SK-N-SH treated with all-trans-retinoic acid at 6 μM for 48 hours (cell line): Measurements from ENCODE around the gene LAPTM4A.

ENCODE experiments used
- ATAC-seq: fragments of 200-7000 bp; cut with Tn5 transposase; 3 replicates; pipeline ENCODE4 v1.9.1; 2020; ENCODE audit warnings: mild to moderate bottlenecking, moderate library complexity
- ARNTL ChIP-seq: fragments of 450-650 bp; formaldehyde crosslinking; IDR thresholded peaks from 2 replicates; pipeline ENCODE4 v1.5.0; 2020; ENCODE audit warnings: low read depth, mild to moderate bottlenecking, moderate library complexity, borderline replicate concordance
- CSDC2 ChIP-seq: fragments of 250-450 bp; sonication (Bioruptor Pico); IDR thresholded peaks from 2 replicates; pipeline ENCODE4 v1.5.0; 2020; ENCODE audit warnings: mild to moderate bottlenecking, moderate library complexity
- ESRRG ChIP-seq: fragments of 250-450 bp; sonication (Bioruptor Pico); IDR thresholded peaks from 2 replicates; pipeline ENCODE4 v1.6.1; 2021; ENCODE audit warnings: mild to moderate bottlenecking
- GLIS3 ChIP-seq: fragments of 250-450 bp; sonication (Bioruptor Pico); IDR thresholded peaks from 2 replicates; pipeline ENCODE4 v1.5.0; 2020; ENCODE audit warnings: mild to moderate bottlenecking, moderate library complexity
- ISL1 ChIP-seq: fragments of 250-450 bp; sonication (Bioruptor Pico); IDR thresholded peaks from 2 replicates; pipeline ENCODE4 v2.1.2; 2022; ENCODE audit warnings: mild to moderate bottlenecking, moderate library complexity
- OSR1 ChIP-seq: fragments of 250-450 bp; sonication (Bioruptor Pico); IDR thresholded peaks from 2 replicates; pipeline ENCODE4 v1.8.0; 2022; ENCODE audit warnings: moderate library complexity, mild to moderate bottlenecking, inconsistent platforms
- PPARA ChIP-seq: fragments of 250-450 bp; sonication (Bioruptor Pico); IDR thresholded peaks from 2 replicates; pipeline ENCODE4 v1.5.0; 2020; ENCODE audit warnings: mild to moderate bottlenecking, borderline replicate concordance
- RARB ChIP-seq: fragments of 250-450 bp; sonication (Bioruptor Pico); IDR thresholded peaks from 2 replicates; pipeline ENCODE4 v1.8.0; 2021; ENCODE audit warnings: mild to moderate bottlenecking, moderate library complexity
- SNAI2 ChIP-seq: fragments of 250-450 bp; sonication (Bioruptor Pico); IDR thresholded peaks from 2 replicates; pipeline ENCODE4 v1.5.0; 2020; ENCODE audit warnings: mild to moderate bottlenecking, moderate library complexity
- TCF4 ChIP-seq: fragments of 250-450 bp; sonication (Bioruptor Pico); IDR thresholded peaks from 2 replicates; pipeline ENCODE4 v1.8.0; 2021; ENCODE audit warnings: mild to moderate bottlenecking, moderate library complexity, borderline replicate concordance
- TOX ChIP-seq: fragments of 250-450 bp; sonication (Bioruptor Pico); IDR thresholded peaks from 2 replicates; pipeline ENCODE4 v1.8.0; 2021; ENCODE audit warnings: mild to moderate bottlenecking, moderate library complexity, borderline replicate concordance
- ZC3H10 ChIP-seq: fragments of 250-450 bp; sonication (Bioruptor Pico); IDR thresholded peaks from 2 replicates; pipeline ENCODE4 v1.5.1; 2021; ENCODE audit warnings: mild to moderate bottlenecking, moderate library complexity
- ZFP3 ChIP-seq: fragments of 250-450 bp; sonication (Bioruptor Pico); IDR thresholded peaks from 2 replicates; pipeline ENCODE4 v1.5.0; 2020; ENCODE audit warnings: mild to moderate bottlenecking, moderate library complexity
- ZFP30 ChIP-seq: fragments of 450-650 bp; formaldehyde crosslinking; IDR thresholded peaks from 2 replicates; pipeline ENCODE4 v1.5.0; 2022; ENCODE audit warnings: mild to moderate bottlenecking, moderate library complexity
- ZNF565 ChIP-seq: fragments of 450-650 bp; formaldehyde crosslinking; conservative IDR thresholded peaks from 2 replicates; pipeline ENCODE4 v1.5.0; 2020; ENCODE audit warnings: low read depth, mild to moderate bottlenecking, moderate library complexity
- ZNF70 ChIP-seq: fragments of 450-650 bp; formaldehyde crosslinking; IDR thresholded peaks from 2 replicates; pipeline ENCODE4 v1.5.0; 2020; ENCODE audit warnings: mild to moderate bottlenecking, moderate library complexity
- ZNF8 ChIP-seq: fragments of 450-650 bp; formaldehyde crosslinking; IDR thresholded peaks from 2 replicates; pipeline ENCODE4 v1.5.0; 2020; ENCODE audit warnings: mild to moderate bottlenecking, moderate library complexity
- TF ChIP-seq, protein P1 (sequence below): fragments of 250-450 bp; sonication (Bioruptor Pico); IDR thresholded peaks from 2 replicates; pipeline ENCODE4 v1.5.0; 2020; ENCODE audit warnings: mild to moderate bottlenecking, moderate library complexity
- TF ChIP-seq, protein P2 (sequence below): fragments of 250-450 bp; sonication (Bioruptor Pico); IDR thresholded peaks from 2 replicates; pipeline ENCODE4 v1.5.1; 2020; ENCODE audit warnings: low read depth, mild to moderate bottlenecking, moderate library complexity
- TF ChIP-seq, protein P3 (sequence below): fragments of 250-450 bp; sonication (Bioruptor Pico); IDR thresholded peaks from 2 replicates; pipeline ENCODE4 v1.5.1; 2021; ENCODE audit warnings: mild to moderate bottlenecking, moderate library complexity

LAPTM4A gene

DNA sequence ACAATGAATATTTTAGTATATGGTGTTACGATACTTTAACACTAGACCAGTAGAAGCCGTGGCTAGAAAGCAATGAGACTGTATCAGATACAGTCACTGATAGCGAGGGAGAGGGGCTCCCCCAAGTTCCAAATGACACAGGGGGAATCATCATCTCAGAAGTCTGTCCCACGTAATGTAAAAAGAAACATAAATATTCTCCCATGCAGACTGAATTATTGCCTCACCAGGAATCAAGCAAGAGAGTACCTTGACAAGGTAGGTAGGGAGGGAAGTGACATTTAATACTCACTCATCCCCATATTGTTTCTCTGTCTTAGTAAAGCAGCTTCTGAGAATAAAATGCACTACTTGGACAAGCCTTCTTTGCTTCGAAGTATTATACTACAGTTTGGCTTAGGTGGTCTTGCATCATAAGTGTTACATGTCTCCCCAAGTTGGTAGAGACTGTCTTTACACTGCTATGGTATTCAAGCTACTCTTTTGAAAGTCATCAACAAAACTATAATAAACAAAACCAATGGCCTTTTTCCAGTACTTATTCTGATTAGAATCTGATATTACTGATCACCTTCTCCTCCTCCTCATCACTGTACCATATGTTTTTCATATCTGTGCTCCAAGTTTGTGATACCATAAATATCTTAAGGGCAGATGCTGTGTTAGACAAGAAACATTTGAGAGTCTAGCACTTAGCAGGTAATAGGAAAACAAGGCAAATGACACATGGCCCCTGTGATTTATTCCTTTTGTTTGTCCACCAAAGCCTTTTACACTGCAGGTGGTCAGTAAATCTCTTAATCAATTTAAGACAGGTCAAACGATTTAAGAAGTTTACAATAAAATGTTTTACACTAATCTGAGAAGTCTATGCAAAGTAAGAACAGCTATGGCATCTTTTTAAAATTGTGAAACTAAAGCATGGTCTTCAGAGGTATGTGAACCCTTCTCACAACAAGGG lies 2.7 kb downstream of the LAPTM4A start:
- TF ChIP-seq CSDC2 (CRISPR knock-in tag) (no peak), ISL1 (CRISPR knock-in tag) (no peak), ZNF70 (CRISPR knock-in tag) (no peak), ARNTL (no peak), ZFP30 (CRISPR knock-in tag) (no peak), PPARA (CRISPR knock-in tag) (no peak), ZC3H10 (CRISPR knock-in tag) (no peak), ZFP3 (CRISPR knock-in tag) (no peak), ZNF565 (no peak), RARB (CRISPR knock-in tag) (no peak), OSR1 (CRISPR knock-in tag) (no peak)
- TF ChIP-seq, protein P1, sequence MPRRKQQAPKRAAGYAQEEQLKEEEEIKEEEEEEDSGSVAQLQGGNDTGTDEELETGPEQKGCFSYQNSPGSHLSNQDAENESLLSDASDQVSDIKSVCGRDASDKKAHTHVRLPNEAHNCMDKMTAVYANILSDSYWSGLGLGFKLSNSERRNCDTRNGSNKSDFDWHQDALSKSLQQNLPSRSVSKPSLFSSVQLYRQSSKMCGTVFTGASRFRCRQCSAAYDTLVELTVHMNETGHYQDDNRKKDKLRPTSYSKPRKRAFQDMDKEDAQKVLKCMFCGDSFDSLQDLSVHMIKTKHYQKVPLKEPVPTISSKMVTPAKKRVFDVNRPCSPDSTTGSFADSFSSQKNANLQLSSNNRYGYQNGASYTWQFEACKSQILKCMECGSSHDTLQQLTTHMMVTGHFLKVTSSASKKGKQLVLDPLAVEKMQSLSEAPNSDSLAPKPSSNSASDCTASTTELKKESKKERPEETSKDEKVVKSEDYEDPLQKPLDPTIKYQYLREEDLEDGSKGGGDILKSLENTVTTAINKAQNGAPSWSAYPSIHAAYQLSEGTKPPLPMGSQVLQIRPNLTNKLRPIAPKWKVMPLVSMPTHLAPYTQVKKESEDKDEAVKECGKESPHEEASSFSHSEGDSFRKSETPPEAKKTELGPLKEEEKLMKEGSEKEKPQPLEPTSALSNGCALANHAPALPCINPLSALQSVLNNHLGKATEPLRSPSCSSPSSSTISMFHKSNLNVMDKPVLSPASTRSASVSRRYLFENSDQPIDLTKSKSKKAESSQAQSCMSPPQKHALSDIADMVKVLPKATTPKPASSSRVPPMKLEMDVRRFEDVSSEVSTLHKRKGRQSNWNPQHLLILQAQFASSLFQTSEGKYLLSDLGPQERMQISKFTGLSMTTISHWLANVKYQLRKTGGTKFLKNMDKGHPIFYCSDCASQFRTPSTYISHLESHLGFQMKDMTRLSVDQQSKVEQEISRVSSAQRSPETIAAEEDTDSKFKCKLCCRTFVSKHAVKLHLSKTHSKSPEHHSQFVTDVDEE (CRISPR knock-in tag), result no peak
- TF ChIP-seq, protein P2, sequence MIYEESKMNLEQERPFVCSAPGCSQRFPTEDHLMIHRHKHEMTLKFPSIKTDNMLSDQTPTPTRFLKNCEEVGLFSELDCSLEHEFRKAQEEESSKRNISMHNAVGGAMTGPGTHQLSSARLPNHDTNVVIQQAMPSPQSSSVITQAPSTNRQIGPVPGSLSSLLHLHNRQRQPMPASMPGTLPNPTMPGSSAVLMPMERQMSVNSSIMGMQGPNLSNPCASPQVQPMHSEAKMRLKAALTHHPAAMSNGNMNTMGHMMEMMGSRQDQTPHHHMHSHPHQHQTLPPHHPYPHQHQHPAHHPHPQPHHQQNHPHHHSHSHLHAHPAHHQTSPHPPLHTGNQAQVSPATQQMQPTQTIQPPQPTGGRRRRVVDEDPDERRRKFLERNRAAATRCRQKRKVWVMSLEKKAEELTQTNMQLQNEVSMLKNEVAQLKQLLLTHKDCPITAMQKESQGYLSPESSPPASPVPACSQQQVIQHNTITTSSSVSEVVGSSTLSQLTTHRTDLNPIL, result no peak
- ATAC-seq, result no peak

DNA sequence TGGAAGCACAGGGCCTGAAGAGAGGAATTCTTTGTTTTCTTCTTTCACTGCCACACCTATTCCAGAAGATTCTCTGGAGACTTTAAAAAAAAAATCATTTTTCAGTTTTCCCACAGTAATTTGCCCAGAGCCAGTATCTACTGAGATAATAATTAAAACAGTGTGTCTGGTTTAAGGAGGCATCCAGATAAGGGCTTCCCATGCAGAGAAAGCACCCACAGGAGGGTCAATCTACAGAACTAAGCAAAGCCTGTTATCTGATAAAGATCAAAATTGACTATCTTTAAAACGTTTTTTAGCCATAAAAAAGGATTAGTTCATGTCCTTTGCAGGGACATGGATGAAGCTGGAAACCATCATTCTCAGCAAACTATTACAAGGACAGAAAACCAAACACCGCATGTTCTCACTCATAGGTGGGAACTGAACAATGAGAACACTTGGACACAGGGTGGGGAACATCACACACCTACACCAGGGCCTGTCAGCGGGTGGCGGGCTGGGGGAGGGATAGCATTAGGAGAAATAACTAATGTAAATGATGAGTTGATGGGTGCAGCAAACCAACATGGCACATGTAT lies 5.6 kb downstream of the LAPTM4A start:
- peak; percentile 18; the same call in 1 of the 3 replicates for ATAC-seq
- TF ChIP-seq, protein P3, sequence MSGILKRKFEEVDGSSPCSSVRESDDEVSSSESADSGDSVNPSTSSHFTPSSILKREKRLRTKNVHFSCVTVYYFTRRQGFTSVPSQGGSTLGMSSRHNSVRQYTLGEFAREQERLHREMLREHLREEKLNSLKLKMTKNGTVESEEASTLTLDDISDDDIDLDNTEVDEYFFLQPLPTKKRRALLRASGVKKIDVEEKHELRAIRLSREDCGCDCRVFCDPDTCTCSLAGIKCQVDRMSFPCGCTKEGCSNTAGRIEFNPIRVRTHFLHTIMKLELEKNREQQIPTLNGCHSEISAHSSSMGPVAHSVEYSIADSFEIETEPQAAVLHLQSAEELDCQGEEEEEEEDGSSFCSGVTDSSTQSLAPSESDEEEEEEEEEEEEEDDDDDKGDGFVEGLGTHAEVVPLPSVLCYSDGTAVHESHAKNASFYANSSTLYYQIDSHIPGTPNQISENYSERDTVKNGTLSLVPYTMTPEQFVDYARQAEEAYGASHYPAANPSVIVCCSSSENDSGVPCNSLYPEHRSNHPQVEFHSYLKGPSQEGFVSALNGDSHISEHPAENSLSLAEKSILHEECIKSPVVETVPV (CRISPR knock-in tag), result peak; percentile 92
- TF ChIP-seq, protein P2, result peak; percentile 66; the same call in 1 of the 2 replicates
- TF ChIP-seq ESRRG (CRISPR knock-in tag) (0 out of 2 replicates have a peak, but pooled peaks have one; percentile 13), ZNF8 (CRISPR knock-in tag) (0 out of 2 replicates have a peak, but pooled peaks have one; percentile 26), SNAI2 (CRISPR knock-in tag) (peak; percentile 33; the same call in 1 of the 2 replicates), TCF4 (CRISPR knock-in tag) (peak; percentile 99), ISL1 (CRISPR knock-in tag) (peak; percentile 80)
- TF ChIP-seq, protein P1 (CRISPR knock-in tag), result peak; percentile 90

DNA sequence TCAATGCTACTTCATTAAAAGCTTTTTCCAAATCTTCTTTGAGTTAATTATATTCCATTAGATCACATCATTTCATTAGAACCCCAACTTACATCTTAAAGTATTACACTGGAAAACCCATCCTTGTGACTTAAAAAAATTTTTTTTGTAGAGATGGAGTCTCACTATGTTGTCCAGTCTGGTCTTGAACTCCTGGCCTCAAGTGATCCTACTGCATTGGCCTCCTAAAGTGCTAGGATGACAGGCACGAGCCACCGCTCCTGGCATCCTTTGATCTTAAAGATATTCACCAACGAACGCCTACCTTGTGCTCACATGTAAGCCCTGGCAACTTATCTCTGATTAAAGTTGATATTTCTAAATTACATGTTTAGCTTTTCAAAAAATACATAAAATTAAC lies 6.7 kb downstream of the LAPTM4A start:
- no peak for ATAC-seq
- TF ChIP-seq ZC3H10 (CRISPR knock-in tag) (no peak), TOX (CRISPR knock-in tag) (no peak), TCF4 (CRISPR knock-in tag) (no peak), PPARA (CRISPR knock-in tag) (no peak), CSDC2 (CRISPR knock-in tag) (no peak), ISL1 (CRISPR knock-in tag) (no peak), GLIS3 (no peak)
- TF ChIP-seq, protein P3 (CRISPR knock-in tag), result no peak
